SU-DHL-6 (cell line): ENCODE measurements around the gene TCF4.

ENCODE experiments used
- EZH2phosphoT487 ChIP-seq: fragments of 200-600 bp; sonication (generic), shearing (Covaris generic); conservative IDR thresholded peaks from 2 replicates; pipeline ENCODE4 v1.6.1; 2018; ENCODE audit warnings: mild to moderate bottlenecking, antibody characterized with exemption, low read length, moderate library complexity, mixed read lengths
- TF ChIP-seq, protein P1 (sequence below): fragments of 200-600 bp; sonication (generic); IDR thresholded peaks from one replicate; pipeline ENCODE4 v1.5.1; 2017; ENCODE audit warnings: antibody characterized with exemption, mild to moderate bottlenecking, low read length, moderate library complexity; ENCODE audit not compliant: insufficient read depth, poor library complexity, severe bottlenecking

DNA sequence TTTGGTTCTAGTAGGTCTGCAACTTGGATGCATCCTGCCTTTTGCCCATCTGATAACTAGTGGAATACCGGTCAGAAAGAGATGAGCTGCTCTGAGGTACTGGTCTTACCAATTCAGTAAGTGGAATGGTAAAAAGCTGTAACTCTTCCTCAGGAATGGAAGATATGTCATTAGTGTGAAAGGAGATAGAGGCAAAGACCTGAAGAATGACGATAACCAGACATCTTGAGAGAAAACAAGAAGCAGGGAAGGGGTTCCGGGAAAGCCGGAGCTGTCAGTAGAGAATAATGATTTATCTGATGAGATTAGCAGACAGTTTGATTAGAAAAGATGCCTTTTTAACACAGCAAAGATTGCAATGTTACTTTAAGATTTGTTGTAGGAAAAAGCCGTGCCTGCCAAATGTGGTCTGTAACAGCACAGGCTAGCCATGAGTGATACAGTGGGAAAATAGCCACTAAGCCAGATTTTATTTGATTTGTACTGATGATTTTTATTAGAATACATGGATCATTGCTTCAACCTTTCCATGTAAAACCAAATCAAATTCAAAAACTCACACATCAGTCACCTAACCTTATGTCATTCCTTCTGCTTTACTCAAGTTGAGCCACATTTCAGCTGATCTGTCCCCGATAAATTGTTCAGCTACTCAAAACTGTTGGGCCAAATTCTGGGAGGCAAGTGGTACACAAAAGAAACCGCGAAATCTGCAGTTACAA is 110.0 kb downstream of the TCF4 start:
- TF ChIP-seq, protein P1, sequence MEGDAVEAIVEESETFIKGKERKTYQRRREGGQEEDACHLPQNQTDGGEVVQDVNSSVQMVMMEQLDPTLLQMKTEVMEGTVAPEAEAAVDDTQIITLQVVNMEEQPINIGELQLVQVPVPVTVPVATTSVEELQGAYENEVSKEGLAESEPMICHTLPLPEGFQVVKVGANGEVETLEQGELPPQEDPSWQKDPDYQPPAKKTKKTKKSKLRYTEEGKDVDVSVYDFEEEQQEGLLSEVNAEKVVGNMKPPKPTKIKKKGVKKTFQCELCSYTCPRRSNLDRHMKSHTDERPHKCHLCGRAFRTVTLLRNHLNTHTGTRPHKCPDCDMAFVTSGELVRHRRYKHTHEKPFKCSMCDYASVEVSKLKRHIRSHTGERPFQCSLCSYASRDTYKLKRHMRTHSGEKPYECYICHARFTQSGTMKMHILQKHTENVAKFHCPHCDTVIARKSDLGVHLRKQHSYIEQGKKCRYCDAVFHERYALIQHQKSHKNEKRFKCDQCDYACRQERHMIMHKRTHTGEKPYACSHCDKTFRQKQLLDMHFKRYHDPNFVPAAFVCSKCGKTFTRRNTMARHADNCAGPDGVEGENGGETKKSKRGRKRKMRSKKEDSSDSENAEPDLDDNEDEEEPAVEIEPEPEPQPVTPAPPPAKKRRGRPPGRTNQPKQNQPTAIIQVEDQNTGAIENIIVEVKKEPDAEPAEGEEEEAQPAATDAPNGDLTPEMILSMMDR, result no peak
- no peak for TF ChIP-seq EZH2phosphoT487
